ENCODE data around the gene GDPD5.

DNA sequence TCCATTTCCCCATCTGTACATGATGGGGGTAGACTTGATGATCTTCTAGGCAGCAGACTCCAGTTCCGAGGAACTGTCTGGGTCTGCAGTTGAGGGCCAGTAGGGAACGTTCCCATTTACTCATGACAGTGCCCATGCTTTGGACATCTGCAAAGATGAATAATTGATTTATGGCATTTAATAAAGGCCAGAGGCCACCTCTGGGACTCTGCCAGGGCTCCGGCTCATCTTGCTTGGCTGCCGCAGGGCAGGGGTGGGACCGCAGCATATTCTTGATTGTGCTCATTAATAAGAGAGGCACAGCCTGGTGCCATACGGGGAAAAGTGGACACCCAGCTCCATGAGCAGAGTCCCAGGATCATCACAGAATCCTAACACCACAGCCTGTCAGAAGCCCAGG lies 64.6 kb downstream of the GDPD5 start:
- TF ChIP-seq, protein P1, sequence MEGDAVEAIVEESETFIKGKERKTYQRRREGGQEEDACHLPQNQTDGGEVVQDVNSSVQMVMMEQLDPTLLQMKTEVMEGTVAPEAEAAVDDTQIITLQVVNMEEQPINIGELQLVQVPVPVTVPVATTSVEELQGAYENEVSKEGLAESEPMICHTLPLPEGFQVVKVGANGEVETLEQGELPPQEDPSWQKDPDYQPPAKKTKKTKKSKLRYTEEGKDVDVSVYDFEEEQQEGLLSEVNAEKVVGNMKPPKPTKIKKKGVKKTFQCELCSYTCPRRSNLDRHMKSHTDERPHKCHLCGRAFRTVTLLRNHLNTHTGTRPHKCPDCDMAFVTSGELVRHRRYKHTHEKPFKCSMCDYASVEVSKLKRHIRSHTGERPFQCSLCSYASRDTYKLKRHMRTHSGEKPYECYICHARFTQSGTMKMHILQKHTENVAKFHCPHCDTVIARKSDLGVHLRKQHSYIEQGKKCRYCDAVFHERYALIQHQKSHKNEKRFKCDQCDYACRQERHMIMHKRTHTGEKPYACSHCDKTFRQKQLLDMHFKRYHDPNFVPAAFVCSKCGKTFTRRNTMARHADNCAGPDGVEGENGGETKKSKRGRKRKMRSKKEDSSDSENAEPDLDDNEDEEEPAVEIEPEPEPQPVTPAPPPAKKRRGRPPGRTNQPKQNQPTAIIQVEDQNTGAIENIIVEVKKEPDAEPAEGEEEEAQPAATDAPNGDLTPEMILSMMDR (conservative IDR thresholded peaks at IDR 0.05): no peak
- no peak for TF ChIP-seq ZFX (IDR thresholded peaks at IDR 0.05)

All from C4-2B (cell line).